Measurements from ENCODE around the gene CEP112.

GRCh38 chr17:66143657-66144282, 48.2 kb downstream of the CEP112 start:
- TF ChIP-seq, protein P1, sequence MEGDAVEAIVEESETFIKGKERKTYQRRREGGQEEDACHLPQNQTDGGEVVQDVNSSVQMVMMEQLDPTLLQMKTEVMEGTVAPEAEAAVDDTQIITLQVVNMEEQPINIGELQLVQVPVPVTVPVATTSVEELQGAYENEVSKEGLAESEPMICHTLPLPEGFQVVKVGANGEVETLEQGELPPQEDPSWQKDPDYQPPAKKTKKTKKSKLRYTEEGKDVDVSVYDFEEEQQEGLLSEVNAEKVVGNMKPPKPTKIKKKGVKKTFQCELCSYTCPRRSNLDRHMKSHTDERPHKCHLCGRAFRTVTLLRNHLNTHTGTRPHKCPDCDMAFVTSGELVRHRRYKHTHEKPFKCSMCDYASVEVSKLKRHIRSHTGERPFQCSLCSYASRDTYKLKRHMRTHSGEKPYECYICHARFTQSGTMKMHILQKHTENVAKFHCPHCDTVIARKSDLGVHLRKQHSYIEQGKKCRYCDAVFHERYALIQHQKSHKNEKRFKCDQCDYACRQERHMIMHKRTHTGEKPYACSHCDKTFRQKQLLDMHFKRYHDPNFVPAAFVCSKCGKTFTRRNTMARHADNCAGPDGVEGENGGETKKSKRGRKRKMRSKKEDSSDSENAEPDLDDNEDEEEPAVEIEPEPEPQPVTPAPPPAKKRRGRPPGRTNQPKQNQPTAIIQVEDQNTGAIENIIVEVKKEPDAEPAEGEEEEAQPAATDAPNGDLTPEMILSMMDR (conservative IDR thresholded peaks at IDR 0.05; ENCODE audit: low read depth, low read length), result no peak
- TF ChIP-seq MAFK (IDR thresholded peaks at IDR 0.05; ENCODE audit: low read depth, low read length), result no peak
- no peak for TF ChIP-seq SMC3 (IDR thresholded peaks at IDR 0.05; ENCODE audit: low read depth, low read length)
- no peak for TF ChIP-seq POLR2A (IDR thresholded peaks at IDR 0.05; ENCODE audit: low read depth, low read length)
- TF ChIP-seq MXI1 (IDR thresholded peaks at IDR 0.05; ENCODE audit: borderline replicate concordance, low read depth, low read length), result no peak

Data from IMR-90 (cell line).